ENCODE data around the gene TMCC3. TPM values are rescaled to one million over a fixed set of nuclear protein-coding genes. Genes with fewer than 3 reads are reported as not detected.

The TMCC3 gene
- total and polyA plus RNA-seq, 9 of the 15 experiments (the other 6 are each of a cell fraction or from before 2014, with no cell fraction given) = not detected

DNA sequence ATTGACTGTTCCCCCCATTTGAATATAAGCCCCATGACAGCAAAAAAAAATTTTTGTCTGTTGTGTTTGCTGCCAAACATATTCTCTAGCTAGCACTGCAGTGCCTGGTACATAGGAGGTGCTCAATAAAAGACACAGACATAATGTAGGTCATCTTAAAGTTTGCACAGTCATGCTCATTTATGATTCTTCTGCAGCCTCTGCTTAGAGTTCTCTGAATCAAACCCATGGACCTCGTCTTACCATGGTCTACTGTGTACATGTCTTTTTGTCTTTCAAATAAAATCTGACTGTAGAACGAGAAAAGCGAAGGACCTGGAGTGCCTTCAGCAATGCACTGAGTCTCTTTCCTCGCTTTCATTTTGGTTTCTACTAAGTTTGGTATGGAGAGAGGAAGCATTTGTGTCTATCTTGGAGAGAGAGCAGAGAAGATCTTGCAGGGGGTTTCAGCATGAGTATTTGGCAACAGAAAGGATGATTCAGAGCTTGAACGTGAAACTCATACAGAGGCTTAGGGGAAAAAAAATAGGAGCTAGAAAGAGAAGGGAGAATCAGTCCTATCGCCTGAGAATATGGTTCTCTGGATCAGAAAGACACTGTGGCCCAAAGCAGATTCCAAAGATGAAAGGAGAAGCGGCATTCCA is 38.8 kb upstream of the TMCC3 start:
- no TSS peak for BruUV-seq (replicated peaks)
- Histone ChIP-seq H3K27me3 (ENCODE audit: control insufficient read depth in 2 of 2, insufficient read depth in 2 of 2, low read length in 2 of 2) (peaks cover 13 to 19% of the 10 kb centered on the region in 2 experiments; a peak in 3 of 5 replicates), H3K79me2 (ENCODE audit: control insufficient read depth, insufficient read depth, low read length) (no peaks in the 10 kb centered on the region), H3K9ac (ENCODE audit: insufficient read depth in 1 of 2, low read depth in 2 of 2, low read length in 2 of 2) (no peak overlapping the region), H3K4me1 (replicated peaks in 1 of 2; ENCODE audit: control insufficient read depth in 2 of 2, insufficient read depth in 2 of 2, low read length in 2 of 2) (no peaks in the 10 kb centered on the region), H3K4me2 (ENCODE audit: insufficient read depth, low read length) (no peak overlapping the region), H3K9me1 (ENCODE audit: control insufficient read depth, insufficient read depth, low read length) (no peaks in the 10 kb centered on the region), H4K20me1 (replicated peaks; ENCODE audit: control insufficient read depth, insufficient read depth, low read length) (no peaks in the 10 kb centered on the region), H3K4me3 (no peak overlapping the region), H3K27ac (ENCODE audit: extremely low read depth, low read depth, low read length) (no peak overlapping the region), H3K36me3 (ENCODE audit: control insufficient read depth, insufficient read depth, low read length) (no peaks in the 10 kb centered on the region), H3K9me3 (replicated peaks; ENCODE audit: control insufficient read depth, insufficient read depth, low read depth, low read length) (no peaks in the 10 kb centered on the region), H2AFZ (ENCODE audit: low read depth, low read length) (no peak overlapping the region)
- 1% methylated on average over 7 of the region's 7 CpGs for WGBS (ENCODE audit: insufficient coverage, low coverage, missing lambda C conversion rate)
- POLR2A ChIA-PET = no interaction called here
- ATAC-seq = no peak
- no peak for TF ChIP-seq HNRNPL (IDR thresholded peaks at IDR 0.05; ENCODE audit: low read depth, low read length)
- no peak for TF ChIP-seq SAFB2 (IDR thresholded peaks at IDR 0.05; ENCODE audit: borderline replicate concordance, low read depth, low read length, severe bottlenecking)
- no peak for TF ChIP-seq ZNF239 (CRISPR knock-in tag; IDR thresholded peaks at IDR 0.05)
- TF ChIP-seq NBN (IDR thresholded peaks at IDR 0.05; ENCODE audit: low read depth) = no peak
- CTCF ChIA-PET (ENCODE audit: low intra/inter-chr PET ratio) = no interaction called here
- in situ Hi-C loops (cut with MboI) = no loop called here
- intact Hi-C loops (cut with micrococcal nuclease) = no loop called here
- no peak for FAIRE-seq
- no peak for DNase-seq (ENCODE audit: extremely low read depth in 1 of 4, low spot score in 3 of 4)

DNA sequence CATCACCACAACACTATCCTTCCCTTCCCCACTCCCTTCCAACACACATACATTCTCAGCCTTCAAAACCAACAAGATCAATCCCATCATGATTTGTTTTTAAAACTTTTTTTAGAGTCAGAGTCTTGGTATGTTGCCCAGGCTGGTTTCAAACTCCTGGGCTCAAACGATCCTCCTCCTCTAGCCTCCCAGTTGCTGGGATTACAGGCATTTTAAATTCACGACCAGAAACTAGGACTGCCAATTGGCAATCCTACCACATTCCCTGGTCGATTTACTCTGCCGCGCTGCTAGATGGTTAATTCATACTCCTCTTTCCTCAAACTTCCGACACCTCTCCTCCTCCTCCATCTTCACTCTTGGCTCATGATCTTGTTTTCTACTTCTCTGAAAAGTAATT is 37.5 kb upstream of the TMCC3 start:
- Histone ChIP-seq H3K36me3 (ENCODE audit: control insufficient read depth, insufficient read depth, low read length) (no peaks in the 10 kb centered on the region), H3K4me1 (replicated peaks in 1 of 2; ENCODE audit: control insufficient read depth in 2 of 2, insufficient read depth in 2 of 2, low read length in 2 of 2) (no peaks in the 10 kb centered on the region), H4K20me1 (replicated peaks; ENCODE audit: control insufficient read depth, insufficient read depth, low read length) (no peaks in the 10 kb centered on the region), H3K4me2 (ENCODE audit: insufficient read depth, low read length) (no peak overlapping the region), H3K9me3 (replicated peaks; ENCODE audit: control insufficient read depth, insufficient read depth, low read depth, low read length) (no peaks in the 10 kb centered on the region), H3K27me3 (ENCODE audit: control insufficient read depth in 2 of 2, insufficient read depth in 2 of 2, low read length in 2 of 2) (peaks cover 15 to 19% of the 10 kb centered on the region in 2 experiments; a peak in 3 of 5 replicates), H3K9ac (ENCODE audit: insufficient read depth in 1 of 2, low read depth in 2 of 2, low read length in 2 of 2) (no peak overlapping the region), H3K4me3 (no peak overlapping the region), H3K79me2 (ENCODE audit: control insufficient read depth, insufficient read depth, low read length) (no peaks in the 10 kb centered on the region), H3K27ac (ENCODE audit: extremely low read depth, low read depth, low read length) (no peak overlapping the region), H3K9me1 (ENCODE audit: control insufficient read depth, insufficient read depth, low read length) (no peaks in the 10 kb centered on the region), H2AFZ (ENCODE audit: low read depth, low read length) (no peak overlapping the region)
- DNase-seq (ENCODE audit: extremely low read depth in 1 of 4, low spot score in 3 of 4) (no peak), ATAC-seq (no peak), FAIRE-seq (no peak)
- ChIA-PET POLR2A (no interaction called here), CTCF (ENCODE audit: low intra/inter-chr PET ratio) (no interaction called here)
- in situ Hi-C loops (cut with MboI) = no loop called here
- BruUV-seq (replicated peaks) = no TSS peak
- intact Hi-C loops (cut with micrococcal nuclease) = no loop called here
- 14% methylated on average over 6 of the region's 6 CpGs for WGBS (ENCODE audit: insufficient coverage, low coverage, missing lambda C conversion rate)
- TF ChIP-seq, protein P1, sequence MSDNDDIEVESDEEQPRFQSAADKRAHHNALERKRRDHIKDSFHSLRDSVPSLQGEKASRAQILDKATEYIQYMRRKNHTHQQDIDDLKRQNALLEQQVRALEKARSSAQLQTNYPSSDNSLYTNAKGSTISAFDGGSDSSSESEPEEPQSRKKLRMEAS (CRISPR knock-in tag; IDR thresholded peaks at IDR 0.05) = no peak
- TF ChIP-seq DNMT1 (IDR thresholded peaks at IDR 0.05) = no peak
- no peak for TF ChIP-seq MYBL2 (IDR thresholded peaks at IDR 0.05; ENCODE audit: low read depth)
- no peak for TF ChIP-seq MYBL2 (CRISPR knock-in tag; IDR thresholded peaks at IDR 0.05; ENCODE audit: borderline replicate concordance)
- TF ChIP-seq PHB2 (IDR thresholded peaks at IDR 0.05; ENCODE audit: low read depth) = no peak
- no peak for TF ChIP-seq CREB1 (IDR thresholded peaks at IDR 0.05)
- no peak for TF ChIP-seq CREB1 (CRISPR knock-in tag; IDR thresholded peaks at IDR 0.05)
- no peak for TF ChIP-seq FOXA1 (IDR thresholded peaks at IDR 0.05; ENCODE audit: borderline replicate concordance)
- TF ChIP-seq C11orf30 (IDR thresholded peaks at IDR 0.05; ENCODE audit: low read depth) = no peak
- TF ChIP-seq, protein P2, sequence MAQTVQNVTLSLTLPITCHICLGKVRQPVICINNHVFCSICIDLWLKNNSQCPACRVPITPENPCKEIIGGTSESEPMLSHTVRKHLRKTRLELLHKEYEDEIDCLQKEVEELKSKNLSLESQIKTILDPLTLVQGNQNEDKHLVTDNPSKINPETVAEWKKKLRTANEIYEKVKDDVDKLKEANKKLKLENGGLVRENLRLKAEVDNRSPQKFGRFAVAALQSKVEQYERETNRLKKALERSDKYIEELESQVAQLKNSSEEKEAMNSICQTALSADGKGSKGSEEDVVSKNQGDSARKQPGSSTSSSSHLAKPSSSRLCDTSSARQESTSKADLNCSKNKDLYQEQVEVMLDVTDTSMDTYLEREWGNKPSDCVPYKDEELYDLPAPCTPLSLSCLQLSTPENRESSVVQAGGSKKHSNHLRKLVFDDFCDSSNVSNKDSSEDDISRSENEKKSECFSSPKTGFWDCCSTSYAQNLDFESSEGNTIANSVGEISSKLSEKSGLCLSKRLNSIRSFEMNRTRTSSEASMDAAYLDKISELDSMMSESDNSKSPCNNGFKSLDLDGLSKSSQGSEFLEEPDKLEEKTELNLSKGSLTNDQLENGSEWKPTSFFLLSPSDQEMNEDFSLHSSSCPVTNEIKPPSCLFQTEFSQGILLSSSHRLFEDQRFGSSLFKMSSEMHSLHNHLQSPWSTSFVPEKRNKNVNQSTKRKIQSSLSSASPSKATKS (CRISPR knock-in tag; IDR thresholded peaks at IDR 0.05) = no peak
- no peak for TF ChIP-seq KLF1 (tag; IDR thresholded peaks at IDR 0.05)
- TF ChIP-seq SUPT5H (IDR thresholded peaks at IDR 0.05) = no peak
- TF ChIP-seq MCM2 (IDR thresholded peaks at IDR 0.05; ENCODE audit: low read depth) = no peak
- no peak for TF ChIP-seq CC2D1A (IDR thresholded peaks at IDR 0.05)

All from K562 (cell line).